Stimulated activated CD4-positive, alpha-beta T cell treated with anti-CD3 and anti-CD28 coated beads, Interleukin-2, amount 100 ng/mL, for 48 hours (primary cell): ENCODE results near the gene LYG2.
"Not testable (repeated sequence)": the region's sequence is repeated elsewhere in the genome, so short reads cannot be mapped to it uniquely, and the experiment has no call there.

Experiments used
- DNase-seq, 2 donors: peaks; one replicate each; pipeline ENCODE4 v3.0.0-alpha.2; 2020

LYG2 gene, protein sequence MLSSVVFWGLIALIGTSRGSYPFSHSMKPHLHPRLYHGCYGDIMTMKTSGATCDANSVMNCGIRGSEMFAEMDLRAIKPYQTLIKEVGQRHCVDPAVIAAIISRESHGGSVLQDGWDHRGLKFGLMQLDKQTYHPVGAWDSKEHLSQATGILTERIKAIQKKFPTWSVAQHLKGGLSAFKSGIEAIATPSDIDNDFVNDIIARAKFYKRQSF

DNA sequence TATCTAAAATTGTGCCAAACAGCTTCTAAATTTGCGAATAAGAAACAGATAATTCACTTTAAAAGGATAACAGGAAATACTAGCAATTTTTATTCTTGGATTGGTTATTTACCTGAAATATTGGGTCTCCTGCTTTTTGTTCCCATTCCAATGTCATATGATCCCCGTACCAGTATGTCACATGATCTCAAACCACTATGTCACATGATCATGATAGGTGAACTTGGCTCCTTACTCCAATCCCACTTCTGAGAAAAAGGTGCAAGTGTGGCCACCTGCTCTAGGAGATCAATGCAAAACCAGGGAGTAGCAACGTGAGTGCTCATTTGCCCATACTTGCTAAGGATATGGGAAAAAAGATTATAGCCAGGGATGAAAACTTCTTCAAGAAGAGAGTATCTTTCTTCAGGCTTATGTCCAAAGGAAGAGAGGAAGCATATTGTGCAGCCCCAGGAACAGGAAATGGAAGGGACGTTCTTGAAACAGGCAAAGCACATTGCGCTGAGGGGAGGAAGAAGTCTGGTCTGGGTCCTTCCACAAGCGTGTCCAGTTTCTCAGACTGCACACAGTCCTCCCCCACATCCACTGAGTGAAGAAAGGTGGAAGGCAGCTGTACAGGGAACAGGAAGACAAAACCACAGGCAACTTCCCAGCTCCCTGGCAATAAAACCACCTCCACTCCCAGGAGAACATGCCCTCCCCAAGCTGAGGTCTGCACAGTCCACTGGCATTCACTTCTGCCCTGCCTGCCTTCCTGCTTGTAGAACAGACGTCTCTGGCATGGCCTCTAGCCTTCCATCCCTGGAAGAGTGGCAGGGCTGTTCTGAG, at the start of gene LYG2:
TSS of gene LYG2 (minus strand) at position 176 of the 828 bp plus-strand sequence. CDS start 1,406 bp downstream, outside the sequence.
- DNase-seq = no peak

GRCh38 chr2:99301097-99301496, 45.6 kb upstream of the LYG2 start, which contains the start of gene LYG1:
LYG1 (minus strand) TSS chr2:99301197; CDS start chr2:99295670, 5,527 bp downstream.
- DNase-seq = not testable (repeated sequence)

GRCh38 chr2:99299580-99299979, 44.1 kb upstream of the LYG2 start:
- DNase-seq = no peak

GRCh38 chr2:99297994-99298393, 42.5 kb upstream of the LYG2 start:
- no peak for DNase-seq

DNA sequence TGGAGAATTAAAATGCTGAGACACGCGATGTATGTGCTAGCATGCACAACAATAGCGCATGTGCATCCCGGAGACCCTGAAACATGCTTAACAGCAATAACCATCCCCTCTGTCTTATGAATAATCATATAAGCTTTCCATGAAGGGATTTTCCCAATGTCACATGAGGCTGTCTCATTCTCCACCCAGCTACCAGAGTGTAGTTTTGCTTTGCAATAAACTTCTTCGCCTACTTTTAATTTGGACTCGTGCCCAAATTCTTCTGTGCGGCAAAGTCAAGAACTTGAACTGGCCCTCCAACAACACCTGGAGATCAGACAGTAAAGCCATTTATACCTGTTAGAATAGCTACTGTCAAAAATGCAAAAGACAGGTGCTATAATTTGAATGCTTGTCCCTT, 30.1 kb upstream of the LYG2 start:
- no peak for DNase-seq

- no peak for DNase-seq
Measured at GRCh38 chr2:99279969-99280695, 24.7 kb upstream of the LYG2 start.

GRCh38 chr2:99278793-99279291, 23.4 kb upstream of the LYG2 start:
- DNase-seq = no peak

GRCh38 chr2:99278195-99278765, 22.8 kb upstream of the LYG2 start:
- not testable (repeated sequence) for DNase-seq

GRCh38 chr2:99275882-99276281, 20.4 kb upstream of the LYG2 start:
- no peak for DNase-seq

DNA sequence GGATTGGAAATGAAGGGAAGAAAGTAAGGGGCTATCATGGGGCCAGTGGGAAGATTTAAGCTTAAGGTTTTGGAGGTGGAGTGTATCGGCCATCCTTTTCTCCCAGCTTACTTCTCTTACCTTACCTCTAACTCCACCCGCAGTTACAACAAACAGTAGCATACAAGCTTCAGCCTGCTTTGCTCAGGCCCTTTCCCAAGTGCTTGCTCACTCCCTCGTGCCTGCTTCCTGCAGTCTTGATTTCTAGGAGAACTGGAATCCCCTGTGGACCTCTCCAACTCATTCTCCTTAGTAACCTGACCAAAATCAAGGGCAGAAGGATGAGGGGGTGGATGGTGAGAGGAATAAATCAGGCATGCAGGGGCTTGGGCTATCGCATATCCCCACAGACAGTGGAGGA, 5.8 kb upstream of the LYG2 start:
- no peak for DNase-seq

- DNase-seq = no peak
Measured at GRCh38 chr2:99260184-99260583, 4.7 kb upstream of the LYG2 start.

GRCh38 chr2:99259465-99259864, 4.0 kb upstream of the LYG2 start:
- DNase-seq = no peak

DNA sequence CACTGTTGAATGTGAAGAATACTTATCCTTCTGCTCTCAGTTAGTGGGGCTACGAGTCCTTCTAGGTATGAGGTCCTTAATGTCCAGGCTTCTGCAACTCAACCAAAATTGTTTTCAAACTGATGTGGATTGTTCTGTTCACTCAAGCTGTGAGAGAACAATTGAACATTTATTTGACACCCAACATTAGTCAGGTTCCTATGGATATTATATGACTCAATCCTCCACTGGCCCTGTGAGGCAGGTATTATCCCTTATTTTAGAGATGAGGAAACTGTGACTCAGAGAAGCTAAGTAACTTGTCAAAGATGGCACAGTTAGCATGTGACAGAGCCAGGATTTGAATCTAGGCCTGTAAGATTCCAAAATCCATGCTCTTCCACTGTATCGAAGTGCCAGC, 1.2 kb upstream of the LYG2 start:
- DNase-seq = no peak

DNA sequence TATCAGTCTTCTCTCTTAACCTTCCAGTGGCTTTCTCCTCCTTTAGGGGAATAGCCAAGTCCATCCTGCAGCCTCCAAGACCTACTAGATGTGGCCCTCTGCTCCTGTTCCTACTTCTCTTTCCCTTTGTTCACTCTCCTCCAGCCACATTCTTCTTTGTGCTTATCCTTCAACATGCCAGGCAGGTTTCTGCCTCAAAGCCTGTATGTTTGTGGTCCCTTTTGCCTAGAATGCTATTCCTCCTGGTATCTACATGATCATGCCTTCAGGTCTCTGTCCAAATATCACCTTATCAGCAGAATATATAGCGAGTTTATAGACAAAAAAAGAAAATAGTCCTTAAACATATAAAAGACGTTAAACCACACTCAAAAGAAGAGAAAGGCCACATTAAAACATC, 5.5 kb downstream of the LYG2 start:
- DNase-seq = no peak

GRCh38 chr2:99242151-99242550, 13.3 kb downstream of the LYG2 start:
- DNase-seq = no peak

- DNase-seq = no peak
Measured at GRCh38 chr2:99240431-99240830, 15.0 kb downstream of the LYG2 start.

- no peak for DNase-seq
Measured at GRCh38 chr2:99238599-99238998, 16.9 kb downstream of the LYG2 start.

- DNase-seq = not testable (repeated sequence)
Measured at GRCh38 chr2:99233177-99233576, 22.3 kb downstream of the LYG2 start.

GRCh38 chr2:99217929-99218501, 37.5 kb downstream of the LYG2 start:
- no peak for DNase-seq

GRCh38 chr2:99216096-99216495, 39.4 kb downstream of the LYG2 start:
- no peak for DNase-seq

DNA sequence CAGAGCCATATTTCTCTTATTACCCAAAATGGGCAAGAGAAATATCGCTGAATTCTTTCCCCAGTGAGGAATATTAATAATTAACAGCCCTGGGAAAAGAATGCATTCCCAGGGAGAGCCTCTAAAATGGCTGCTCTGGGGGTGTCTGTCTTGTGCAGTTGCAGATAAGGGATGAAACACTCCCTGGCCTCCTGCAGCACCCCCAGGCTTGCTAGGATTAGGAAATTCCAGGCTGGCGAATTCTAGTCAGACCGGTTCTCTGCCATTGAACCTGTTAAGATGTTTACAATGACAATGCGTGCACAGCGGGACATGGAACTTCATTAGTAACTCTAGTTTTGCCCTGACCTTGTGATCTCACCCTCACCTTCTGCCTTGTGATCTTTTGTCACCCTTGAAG, 50.0 kb downstream of the LYG2 start:
- DNase-seq = no peak

DNA sequence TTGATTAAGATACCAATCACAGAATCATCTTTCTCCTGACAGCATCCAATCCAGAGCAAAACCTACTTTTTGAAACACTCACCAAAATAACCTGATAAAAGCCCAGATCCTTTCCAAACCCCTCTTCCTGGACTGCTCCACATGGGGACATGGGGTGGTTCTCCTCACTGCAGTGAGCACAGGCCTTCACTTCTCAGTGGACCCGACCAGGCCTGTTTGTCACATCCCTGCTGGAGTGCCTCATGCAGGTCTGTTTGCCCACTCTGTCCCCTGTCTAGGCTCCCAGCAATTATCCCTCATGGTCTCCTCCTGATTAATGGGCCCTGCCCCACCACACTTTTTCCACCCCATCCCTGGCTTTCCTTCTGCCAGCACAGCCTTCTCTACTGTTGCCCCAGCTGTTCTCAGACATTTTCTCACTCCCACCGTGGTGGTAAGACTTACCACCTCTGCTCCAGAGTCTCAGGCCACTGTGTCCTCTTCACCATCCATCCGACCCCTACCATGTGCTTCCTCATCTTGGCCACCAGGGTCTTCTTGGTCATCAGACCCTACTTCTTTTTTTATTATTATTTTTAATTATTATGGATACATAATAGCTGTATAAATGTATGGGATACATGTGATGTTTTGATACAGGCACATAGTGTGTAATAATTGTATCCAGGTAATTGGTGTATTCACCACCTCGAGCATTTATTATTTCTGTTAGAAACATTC, 53.3 kb downstream of the LYG2 start:
- no peak for DNase-seq
